HG02623 (cell line): Measurements from ENCODE around the gene SYNGR3.

Experiments used
- ATAC-seq: cut with Tn5 transposase; IDR thresholded peaks from one replicate; pipeline ENCODE4 v1.9.1; 2021; ENCODE audit warnings: moderate library complexity; ENCODE audit not compliant: unreplicated experiment

SYNGR3 gene

DNA sequence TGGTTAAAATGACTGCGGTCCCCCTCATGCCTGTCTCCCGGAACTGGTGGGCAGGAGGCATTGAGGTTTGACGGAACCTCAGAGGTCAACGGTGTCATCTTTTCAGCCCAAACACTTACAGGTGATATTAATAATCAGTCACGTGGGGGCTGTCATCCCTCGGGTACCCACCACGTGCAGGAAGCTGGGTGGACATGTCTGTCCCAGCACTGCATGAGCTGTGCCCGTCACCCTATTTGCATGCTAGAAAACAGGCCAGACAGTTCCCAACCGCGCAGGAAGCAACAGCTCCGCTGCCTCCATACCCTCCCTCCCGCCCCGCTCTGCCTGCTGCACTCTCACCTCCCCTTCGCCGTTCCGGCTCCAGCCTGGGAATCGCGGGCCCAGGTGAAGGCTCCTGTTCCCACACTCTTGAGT, 1.4 kb downstream of the SYNGR3 start:
- ATAC-seq = no peak

DNA sequence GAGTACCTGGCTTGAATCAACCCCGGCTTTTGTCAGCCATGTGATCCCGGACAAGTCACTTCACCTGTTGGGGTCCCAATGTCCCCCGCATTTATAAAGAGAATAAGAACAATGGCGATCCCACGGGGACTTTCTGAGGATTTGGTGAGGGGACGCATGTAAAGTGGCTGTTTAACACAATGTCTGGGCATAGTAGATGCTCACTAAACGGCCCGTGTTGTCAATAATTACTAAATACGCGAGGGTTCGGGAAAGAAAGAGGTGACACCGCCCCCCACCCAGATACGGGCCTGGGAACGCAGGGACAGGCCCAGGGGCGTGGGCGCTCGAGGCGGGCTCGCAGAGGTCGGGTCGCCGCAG, 1.8 kb downstream of the SYNGR3 start:
- no peak for ATAC-seq

DNA sequence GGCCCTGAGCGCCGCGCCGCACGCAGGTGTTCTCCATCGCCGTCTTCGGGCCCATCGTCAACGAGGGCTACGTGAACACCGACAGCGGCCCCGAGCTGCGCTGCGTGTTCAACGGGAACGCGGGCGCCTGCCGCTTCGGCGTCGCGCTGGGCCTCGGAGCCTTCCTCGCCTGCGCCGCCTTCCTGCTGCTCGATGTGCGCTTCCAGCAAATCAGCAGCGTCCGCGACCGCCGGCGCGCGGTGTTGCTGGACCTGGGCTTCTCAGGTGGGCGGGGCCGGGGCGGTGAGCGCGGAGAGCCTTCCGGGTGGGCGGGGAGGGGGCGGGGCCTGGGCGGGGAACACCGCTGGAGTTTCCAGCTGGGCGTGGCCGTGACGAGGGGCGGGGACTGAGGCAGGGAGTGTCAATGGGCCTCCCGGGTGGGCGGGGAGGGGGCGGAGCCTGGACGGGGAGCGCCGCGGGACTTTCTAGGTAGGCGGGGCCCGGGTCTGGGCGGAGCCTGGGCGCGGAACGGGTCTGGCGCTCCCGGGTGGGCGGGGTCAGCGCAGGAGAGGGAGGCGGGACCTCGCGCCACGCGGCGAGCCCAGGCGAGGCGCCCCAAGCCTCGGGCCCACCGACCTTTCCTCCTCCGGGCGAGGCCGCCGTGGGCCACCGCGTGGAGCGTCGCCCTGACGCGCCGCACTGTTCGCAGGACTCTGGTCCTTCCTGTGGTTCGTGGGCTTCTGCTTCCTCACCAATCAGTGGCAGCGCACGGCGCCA, 2.4 kb downstream of the SYNGR3 start:
- peak; percentile 41 for ATAC-seq

DNA sequence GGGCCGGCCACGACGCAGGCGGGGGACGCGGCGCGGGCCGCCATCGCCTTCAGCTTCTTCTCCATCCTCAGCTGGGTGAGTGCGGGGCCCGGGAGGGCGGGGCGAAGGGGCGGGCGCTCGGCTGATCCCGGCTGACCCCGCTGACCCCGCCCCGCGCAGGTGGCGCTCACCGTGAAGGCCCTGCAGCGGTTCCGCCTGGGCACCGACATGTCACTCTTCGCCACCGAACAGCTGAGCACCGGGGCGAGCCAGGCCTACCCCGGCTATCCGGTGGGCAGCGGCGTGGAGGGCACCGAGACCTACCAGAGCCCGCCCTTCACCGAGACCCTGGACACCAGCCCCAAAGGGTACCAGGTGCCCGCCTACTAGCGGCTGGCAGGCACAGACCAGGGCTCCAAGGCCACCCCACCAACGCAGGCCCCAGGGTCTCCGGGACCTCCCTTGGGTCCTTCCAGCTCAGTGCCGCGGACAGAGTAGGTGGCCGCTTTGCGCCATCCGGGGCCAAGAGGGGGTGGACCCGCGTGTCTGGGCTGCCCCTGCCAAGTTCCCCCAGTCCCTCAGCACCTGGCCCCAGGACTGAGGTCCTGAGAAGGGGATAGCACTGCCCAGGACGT, 3.0 kb downstream of the SYNGR3 start:
- no peak for ATAC-seq

DNA sequence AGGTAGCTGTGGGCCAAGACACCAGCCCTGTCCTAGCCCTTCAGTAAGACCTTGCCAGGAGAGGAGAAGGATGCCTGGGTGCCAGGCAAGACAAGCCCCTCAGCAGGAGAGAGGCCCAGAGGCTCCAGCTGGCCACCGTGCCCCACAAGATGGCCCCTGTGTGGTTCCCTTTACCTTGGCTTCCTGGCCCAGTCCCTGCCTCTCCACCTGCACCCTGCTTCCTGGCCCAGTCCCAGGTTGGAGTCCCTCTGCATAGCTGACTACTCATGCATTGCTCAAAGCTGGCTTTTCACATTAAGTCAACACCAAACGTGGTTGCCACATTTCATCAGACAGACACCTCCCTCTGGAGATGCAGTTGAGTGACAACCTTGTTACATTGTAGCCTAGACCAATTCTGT, 4.0 kb downstream of the SYNGR3 start:
- ATAC-seq = no peak

DNA sequence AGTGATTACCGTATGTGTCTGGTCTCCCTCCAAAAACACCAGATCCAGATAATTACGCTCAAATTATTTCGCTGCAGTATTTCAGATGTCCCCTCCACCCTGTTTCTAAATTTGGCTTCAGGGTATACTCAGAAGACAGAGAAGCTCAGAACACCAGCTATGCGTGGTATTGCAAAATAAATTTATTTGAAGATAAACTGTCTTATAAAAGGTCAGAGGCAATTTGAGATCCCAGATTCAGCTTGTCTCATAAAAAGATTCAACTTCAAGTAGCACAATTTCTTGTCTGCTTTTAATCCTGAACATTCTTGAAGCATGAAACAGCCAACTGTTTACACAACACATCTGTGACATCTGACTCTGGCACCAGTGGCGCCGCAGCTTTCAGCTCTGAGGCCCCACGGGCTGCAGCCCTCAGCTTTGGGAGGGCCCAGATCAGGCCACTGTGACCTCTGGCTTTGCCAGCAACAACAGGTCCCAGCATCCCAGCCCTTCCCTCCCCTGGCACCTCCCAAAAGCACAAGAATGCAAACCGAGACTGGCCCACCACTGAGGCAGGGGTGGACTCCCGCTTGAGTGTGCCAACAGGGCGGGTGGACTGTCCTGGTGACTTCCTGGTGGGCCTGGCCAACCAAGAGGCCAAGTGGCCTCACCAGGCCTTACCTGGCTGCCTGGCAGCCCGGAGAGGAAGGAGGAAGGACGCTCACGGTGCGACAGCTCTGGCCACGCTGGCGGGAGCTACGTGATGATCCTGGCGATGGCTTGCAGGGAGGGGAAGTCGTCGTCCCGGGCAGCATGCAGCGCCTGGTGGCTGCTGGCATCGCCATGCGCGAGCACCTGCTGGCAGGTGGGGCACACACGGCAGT, 8.0 kb downstream of the SYNGR3 start:
- no peak for ATAC-seq

DNA sequence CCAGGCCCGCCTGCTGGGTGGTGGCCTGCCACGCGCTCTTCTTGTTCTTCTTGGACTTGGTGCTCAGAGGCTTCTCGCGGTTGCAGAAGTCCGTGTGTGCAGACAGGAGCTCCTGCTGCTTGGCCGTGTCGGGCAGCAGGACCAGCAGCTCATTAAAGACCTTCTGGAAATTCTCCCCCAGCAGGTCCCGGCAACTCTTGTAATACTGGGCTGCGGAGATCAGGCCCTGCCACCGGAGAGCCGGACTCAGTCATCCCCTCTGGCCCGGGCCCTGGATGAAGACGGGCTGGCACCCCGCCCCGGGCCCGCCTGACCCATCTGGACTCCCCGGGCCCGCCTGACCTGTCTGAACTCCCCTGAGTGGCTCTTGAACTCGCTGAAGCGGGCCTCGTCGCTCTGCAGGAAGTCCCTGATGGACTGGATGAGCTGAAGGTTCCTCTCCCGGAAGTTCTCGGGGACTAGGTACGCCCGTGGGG, 8.6 kb downstream of the SYNGR3 start:
- ATAC-seq = no peak

DNA sequence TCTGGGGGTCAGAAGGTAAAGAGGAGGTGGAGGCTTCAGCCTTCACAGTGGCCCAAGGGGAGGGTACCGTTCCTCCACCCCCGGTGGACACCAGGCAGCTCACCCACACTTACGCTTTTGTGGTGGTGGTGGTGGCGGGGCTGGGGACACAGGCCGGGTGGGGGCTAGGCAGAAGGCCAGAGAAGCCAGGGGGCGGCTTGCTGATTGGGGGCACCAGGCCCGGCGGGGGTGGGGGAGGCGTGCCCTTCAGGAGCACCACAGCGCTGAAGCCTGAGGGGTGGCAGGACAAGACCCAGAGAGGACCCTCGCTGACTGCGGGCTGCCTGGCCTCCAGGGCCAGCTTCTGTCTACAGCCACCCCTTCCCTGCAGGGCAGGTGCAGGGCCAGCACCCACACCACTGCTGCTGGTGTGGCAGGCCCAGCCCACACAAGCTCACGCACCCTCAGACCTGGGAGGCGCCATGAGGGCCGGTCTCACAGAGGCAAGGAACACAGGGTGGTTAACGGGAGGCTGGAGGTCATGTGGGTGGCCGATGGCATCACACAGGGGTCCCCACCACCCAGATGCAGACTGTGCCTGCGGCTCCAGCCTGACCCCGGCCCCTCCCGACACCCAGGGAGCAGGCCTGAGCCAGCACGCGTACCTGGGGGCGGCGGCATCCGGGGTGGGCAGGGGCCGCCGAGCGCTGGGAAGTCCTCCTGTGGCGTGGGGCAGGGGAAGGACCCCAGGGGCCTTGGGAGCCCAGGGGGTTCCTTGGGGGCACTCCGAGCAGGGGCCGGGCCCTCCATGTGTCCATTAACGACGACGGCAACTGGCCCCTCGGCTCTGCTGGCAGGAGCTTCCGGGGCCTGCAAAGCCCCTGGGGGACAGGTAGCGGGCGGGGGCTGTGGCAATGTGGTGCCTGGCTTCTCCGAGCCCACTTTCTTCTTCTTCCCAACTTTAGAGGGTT, 9.4 kb downstream of the SYNGR3 start:
- no peak for ATAC-seq

DNA sequence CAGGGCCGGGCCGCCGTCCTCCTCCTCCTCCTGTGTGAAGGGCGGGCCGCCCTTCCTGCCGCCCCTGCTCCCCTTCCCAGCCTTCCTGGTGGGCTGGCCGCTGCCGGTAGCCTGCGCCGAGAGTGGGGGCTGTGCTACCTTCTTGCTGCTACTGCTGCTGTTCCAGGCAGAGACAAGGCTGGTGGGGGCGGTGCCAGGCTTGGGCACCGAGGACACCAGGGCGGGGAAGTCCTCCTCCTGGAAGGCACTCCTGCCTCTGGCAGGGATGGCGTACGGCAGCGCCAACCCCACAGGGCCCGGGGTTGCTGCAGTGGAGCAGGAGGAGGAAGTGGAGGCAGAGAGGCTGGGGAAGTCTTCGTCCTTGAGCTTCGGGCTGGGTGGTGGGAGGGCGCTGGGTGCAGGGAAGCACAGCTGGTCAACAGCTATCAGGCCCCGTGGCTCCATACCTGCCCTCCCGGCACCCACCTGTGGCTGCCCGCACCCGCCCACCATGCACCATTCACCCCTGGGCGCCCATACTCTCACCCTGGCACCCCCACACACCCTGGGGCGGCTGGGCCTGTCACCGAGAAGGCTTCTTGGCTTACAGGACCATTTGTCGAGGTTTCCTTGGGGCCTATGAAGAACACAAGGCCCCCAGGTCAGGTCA, 10.2 kb downstream of the SYNGR3 start:
- no peak for ATAC-seq

DNA sequence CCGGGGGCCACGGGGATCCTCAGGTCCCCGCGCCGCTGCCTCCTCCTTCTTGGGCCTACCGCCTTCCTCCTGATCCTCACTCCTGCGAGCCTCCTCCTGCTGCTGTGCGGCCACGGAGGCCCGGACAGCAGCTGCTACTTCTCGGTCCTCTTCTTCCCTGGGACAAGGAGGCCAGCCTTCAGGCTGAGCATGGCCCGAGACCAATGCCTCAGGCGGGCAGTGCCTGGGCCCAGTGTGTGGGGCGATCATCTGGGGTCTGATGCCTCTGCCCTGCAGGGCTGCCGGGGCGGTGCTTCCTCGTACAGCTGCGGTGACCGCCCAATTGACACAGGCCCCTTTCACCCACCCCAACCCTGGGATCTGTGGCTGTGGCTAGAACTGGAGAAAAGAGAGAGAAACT, 11.3 kb downstream of the SYNGR3 start:
- no peak for ATAC-seq

DNA sequence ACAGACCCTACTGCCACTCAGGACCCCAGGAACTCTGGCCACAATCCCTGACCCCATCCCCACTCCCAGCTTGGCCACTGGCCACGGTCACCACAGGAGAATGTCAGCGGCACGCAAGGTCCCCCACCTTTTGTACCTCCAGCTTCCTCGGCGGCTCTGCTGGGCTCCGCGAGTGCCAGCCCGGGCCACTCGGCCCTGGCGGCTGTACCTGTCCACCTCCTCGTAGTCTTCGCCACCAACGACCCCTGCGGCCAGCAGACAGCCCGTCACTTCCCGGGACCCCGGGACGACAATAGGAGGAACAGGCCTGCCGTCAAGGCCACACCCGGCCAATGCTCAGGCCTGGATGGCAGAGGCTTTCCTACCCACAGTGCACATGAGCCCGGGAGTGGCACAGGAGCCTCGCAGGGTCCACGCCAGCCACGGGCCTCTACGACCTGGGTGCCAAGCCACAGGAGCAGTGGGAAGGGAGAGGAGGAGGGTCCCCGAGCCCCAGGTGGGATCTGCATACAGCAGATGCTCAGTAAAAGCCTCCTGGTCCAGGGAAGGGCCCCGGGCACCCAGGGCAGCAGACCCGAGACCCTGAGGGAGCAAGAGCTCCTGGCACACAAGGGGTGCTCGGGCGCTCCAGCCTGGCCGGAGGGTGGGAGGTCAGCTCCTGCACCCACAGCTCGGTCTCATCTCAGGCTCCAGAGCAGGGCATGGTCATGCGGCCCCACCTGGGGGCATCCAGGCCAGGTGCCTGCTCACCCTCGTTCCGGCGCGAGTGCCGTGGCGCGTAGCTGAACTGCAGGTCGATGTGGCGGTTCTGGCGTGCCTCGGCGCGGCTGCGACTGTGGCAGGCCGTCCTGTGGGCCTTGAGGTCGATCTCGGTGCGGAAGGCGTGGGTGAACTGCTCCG, 11.9 kb downstream of the SYNGR3 start:
- no peak for ATAC-seq

DNA sequence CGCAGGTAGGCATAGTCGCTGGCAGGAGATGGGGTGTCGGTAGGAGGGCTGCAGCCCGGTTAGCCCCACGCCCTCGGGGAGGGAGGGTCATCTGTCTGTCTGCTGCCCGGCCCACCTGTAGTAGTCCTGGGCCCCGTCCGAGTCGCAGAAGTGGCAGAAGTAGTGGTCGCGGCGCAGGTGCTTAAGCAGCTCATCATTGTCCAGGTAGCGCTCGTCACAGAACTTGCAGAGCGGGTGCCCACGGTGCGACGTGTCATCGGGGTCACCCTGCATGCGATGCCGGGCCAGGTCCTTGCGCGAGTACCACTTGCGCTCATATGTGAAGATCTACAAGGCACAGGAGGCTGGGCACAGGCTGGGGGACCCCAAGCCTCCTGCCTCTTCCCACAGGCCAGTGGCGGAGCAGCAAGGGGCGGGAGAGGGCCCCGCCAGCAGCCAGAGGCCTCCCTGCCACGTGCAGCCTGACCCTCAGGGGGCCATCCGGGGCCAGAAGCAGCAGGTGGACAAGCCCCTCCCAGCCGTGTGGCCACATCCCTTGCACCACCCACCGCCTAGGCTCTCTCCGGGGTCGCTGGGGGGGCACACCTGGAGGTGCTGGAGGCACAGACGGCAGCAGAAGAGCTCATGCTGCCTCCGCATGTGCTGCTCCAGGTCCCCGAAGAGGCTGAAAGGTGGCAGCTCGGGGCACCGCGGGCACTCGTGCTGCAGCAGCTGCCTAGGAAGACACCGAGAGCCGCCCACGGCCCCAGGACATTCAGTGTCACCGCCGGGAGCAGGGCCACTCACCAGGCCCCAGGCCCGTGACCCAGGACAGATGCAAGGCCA, 12.8 kb downstream of the SYNGR3 start:
- ATAC-seq = no peak

DNA sequence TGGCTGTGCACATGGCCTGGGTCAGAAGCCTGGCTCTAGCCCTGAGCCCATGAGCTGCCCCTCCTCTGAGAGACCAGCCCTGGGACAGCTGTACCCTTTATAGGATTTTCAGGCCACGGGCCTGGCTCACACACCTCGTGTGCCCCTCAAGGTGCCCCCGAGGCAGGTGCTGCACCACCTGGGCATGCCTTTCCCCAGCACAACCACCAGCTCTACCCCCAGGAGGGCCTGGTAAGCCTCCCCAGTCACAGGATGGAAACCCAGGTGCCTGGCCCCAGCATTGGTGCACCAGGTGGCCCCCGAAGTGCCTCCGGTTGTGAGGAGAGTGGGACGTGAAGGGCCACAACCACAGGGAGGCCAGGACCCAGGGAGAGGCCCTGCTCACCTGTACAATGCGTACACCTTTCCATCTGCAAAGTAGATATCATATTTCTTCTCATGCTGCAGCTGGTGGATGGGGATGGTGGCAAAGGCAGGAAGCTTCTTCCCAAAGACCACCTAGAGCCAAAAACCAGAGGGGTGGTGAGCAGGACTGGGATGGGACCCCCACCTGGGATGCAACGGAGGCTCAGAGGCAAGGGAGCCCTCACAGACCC, 13.6 kb downstream of the SYNGR3 start:
- no peak for ATAC-seq

DNA sequence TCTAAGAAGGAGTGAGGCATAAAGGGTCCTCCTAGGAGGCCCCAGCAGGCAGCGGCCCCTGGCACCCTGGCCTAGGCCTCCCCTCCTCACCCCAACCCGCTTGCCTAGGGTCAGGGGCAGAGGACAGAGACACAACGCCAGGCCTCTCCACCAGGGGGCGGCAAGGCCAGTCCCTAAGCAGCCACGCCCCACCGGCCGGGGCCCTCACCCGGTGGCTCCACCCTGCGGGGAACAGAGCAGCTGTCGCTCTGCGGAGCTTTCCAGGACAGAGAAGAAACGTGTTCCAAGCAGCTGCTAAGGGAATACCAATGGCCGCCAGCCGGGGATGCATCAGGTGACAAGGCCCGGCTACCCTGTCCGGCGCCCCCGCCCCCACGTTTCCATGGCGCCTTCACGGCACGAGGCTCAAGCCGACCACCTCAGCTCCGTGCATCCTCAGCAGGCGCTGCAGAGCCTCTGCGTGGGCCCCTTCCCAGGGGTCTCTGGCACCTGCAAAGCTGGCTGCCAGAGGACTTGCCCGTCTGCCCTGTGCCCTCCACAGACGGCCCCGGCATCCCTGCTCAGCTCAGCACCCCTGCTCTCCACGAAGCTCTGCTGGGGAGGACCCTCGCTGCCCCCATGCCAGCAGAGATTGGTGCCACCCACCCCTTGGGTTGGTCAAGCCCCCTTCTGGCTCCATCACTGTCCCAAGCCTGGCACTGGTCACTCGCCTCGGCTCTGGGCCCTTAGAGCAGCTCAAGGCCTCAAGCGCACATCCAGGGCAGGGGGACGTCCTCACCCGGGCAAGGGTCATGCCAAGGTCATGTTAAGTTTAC, 14.3 kb downstream of the SYNGR3 start:
- no peak for ATAC-seq

DNA sequence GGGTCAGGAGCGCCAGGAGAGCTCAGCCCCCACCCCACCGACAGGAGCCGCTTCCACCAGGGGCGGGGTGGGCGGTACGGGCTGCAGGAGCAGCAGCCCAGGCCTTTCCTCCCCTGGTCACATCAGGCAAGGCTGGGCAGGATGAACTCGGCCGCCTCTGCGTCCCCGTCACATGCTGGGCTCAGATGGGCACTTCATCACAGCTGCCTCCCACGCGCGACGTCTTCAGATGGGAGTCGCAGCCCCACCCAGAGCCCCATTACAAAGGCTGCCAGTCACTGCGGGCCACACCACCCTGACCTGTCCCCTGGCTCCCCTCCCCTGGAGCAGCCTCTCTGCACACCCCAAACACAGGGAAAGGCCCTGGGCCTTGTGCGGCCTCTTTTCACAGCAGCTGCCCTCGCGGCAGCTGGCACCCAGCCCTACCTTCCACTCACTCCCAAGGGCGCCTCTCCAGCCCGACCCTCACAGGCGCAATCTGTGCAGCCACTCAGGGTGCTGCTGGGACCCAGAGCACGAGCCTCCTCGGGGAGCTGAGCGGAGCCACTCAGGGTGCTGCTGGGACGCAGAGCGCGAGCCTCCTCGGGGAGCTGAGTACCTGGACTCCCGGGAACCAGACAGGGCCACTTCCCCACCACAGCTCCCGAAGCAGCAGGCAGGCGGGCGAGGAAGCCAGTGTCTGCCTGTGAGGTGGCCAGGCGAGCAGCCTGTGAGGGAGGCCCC, 15.2 kb downstream of the SYNGR3 start:
- no peak for ATAC-seq

DNA sequence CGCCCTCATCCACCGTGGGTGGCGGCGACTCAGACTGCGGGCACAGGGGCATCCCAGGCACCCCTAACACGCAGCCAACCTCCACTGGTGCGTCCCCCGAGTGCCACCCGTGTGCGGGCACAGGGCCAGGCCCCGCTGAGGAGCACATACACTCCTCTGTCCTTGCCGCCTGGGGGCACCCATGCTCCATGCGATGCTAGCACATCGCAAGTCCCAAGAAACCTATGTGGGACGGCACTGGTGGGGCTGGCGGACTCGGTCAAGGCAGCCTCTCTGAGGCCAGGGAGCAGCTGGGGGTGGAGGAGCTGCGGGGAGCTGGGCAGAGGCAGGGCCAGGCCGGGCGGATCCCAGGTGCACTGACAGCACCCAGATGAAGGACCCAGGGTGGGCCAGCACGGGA, 15.9 kb downstream of the SYNGR3 start:
- ATAC-seq = no peak
